ENCODE measurements around the gene MEF2B. TPM values are rescaled to one million over a fixed set of nuclear protein-coding genes. Genes with fewer than 3 reads are reported as not detected.

MEF2B gene
- total RNA-seq, 1 donor, result 0.10 TPM

Other genes starting within 250 kb of the MEF2B start
- 18.9 TPM for gene HOMER3, start 229.0 kb downstream of the MEF2B start, total RNA-seq
- 41.5 TPM for gene SUGP2, start 136.7 kb downstream of the MEF2B start, total RNA-seq
- 5.9 TPM for gene ARMC6, start 136.7 kb downstream of the MEF2B start, total RNA-seq
- gene SLC25A42, start 106.3 kb downstream of the MEF2B start, total RNA-seq, result 6.4 TPM
- gene TMEM161A, start 31.8 kb downstream of the MEF2B start, total RNA-seq, result 5.5 TPM
- 4.6 TPM for gene BORCS8, start 21.9 kb upstream of the MEF2B start, total RNA-seq
- 30.4 TPM for gene RFXANK, start 22.0 kb upstream of the MEF2B start, total RNA-seq
- gene NR2C2AP, start 33.2 kb upstream of the MEF2B start, total RNA-seq, result 8.0 TPM
- gene NCAN, start 41.7 kb upstream of the MEF2B start, total RNA-seq, result not detected
- not detected for gene TM6SF2, start 103.0 kb upstream of the MEF2B start, total RNA-seq
- gene SUGP1, start 150.2 kb upstream of the MEF2B start, total RNA-seq, result 23.5 TPM
- 55.8 TPM for gene MAU2, start 150.6 kb upstream of the MEF2B start, total RNA-seq
- 66.5 TPM for gene GATAD2A, start 235.4 kb upstream of the MEF2B start, total RNA-seq

All from mononuclear cell (primary cell).